Glutamatergic neuron (in vitro differentiated cells): ENCODE measurements around the gene DGCR6. TPM values are rescaled to one million over a fixed set of nuclear protein-coding genes. Genes with fewer than 3 reads are reported as not detected.
"Not testable (repeated sequence)": the region's sequence is repeated elsewhere in the genome, so short reads cannot be mapped to it uniquely, and the experiment has no call there.

Experiments used
- DNase-seq: peaks from one replicate; pipeline ENCODE4 v3.0.0; 2022
- H3K27ac Mint-ChIP-seq: one replicate; pipeline ENCODE4 v1.8.0; 2020; ENCODE audit warnings: mild to moderate bottlenecking, mixed read lengths, inconsistent platforms; ENCODE audit not compliant: unreplicated experiment
- H3K27me3 Mint-ChIP-seq: one replicate; pipeline ENCODE4 v1.8.0; 2020; ENCODE audit warnings: mild to moderate bottlenecking, moderate library complexity, mixed read lengths, inconsistent platforms; ENCODE audit not compliant: unreplicated experiment
- H3K36me3 Mint-ChIP-seq: one replicate; pipeline ENCODE4 v1.8.0; 2020; ENCODE audit warnings: mild to moderate bottlenecking, mixed read lengths, inconsistent platforms; ENCODE audit not compliant: unreplicated experiment
- H3K4me1 Mint-ChIP-seq: one replicate; pipeline ENCODE4 v1.8.0; 2020; ENCODE audit warnings: mild to moderate bottlenecking, low read depth, mixed read lengths, inconsistent platforms; ENCODE audit not compliant: unreplicated experiment
- H3K4me3 Mint-ChIP-seq: one replicate; pipeline ENCODE4 v1.8.0; 2020; ENCODE audit warnings: mild to moderate bottlenecking, mixed read lengths, inconsistent platforms; ENCODE audit not compliant: unreplicated experiment
- H3K9me3 Mint-ChIP-seq: one replicate; pipeline ENCODE4 v1.8.0; 2020; ENCODE audit warnings: mild to moderate bottlenecking, moderate library complexity, mixed read lengths, inconsistent platforms; ENCODE audit not compliant: unreplicated experiment
- CTCF ChIP-seq: fragments of 200-600 bp; sonication (generic); IDR thresholded peaks from one replicate; pipeline ENCODE4 v1.5.0; 2021; ENCODE audit not compliant: partially characterized antibody, unreplicated experiment
- long read RNA-seq: library from polyadenylated mRNA; unstranded; transcript quantifications from one replicate; pipeline ENCODE4 v2.0.0, GENCODE V29; 2020; ENCODE audit not compliant: unreplicated experiment
- total RNA-seq: library from RNA; stranded (reverse); fragmentation: NEBNext Ultra II Directional; extraction: Animal tissue kit (Norgen Biotek cat#: 25700); gene quantifications from one replicate; pipeline ENCODE4 v1.2.1, GENCODE V29; 2021; ENCODE audit not compliant: unreplicated experiment

The DGCR6 gene
- total RNA-seq = 11.7 TPM
- long read RNA-seq, partial matches to known transcripts = 0 of 2 reads
- long read RNA-seq, other reads (novel, unspliced or antisense) = 0 of 2 reads

GRCh38 chr22:18905540-18906409, at the start of gene DGCR6:
TSS of gene DGCR6 (plus strand) at chr22:18906320. CDS start at chr22:18906375, 55 bp downstream.
- TF ChIP-seq CTCF = no peak
- Mint-ChIP-seq H3K27me3 (no peaks in the 10 kb centered on the region), H3K4me1 (no peaks in the 10 kb centered on the region), H3K27ac (no peak within 1 kb of the TSS), H3K36me3 (no peaks in the 10 kb centered on the region), H3K4me3 (no peak within 1 kb of the TSS), H3K9me3 (no peaks in the 10 kb centered on the region)
- DNase-seq = no peak

GRCh38 chr22:18859314-18859713, 46.8 kb upstream of the DGCR6 start:
- H3K27me3 Mint-ChIP-seq, H3K4me3 Mint-ChIP-seq: not testable (repeated sequence)

GRCh38 chr22:18881260-18881659, 24.9 kb upstream of the DGCR6 start:
- H3K27ac Mint-ChIP-seq, H3K4me3 Mint-ChIP-seq, H3K4me1 Mint-ChIP-seq, H3K27me3 Mint-ChIP-seq, H3K36me3 Mint-ChIP-seq, H3K9me3 Mint-ChIP-seq, DNase-seq: not testable (repeated sequence)

More at GRCh38 chr22:18859314-18859713, 46.8 kb upstream of the DGCR6 start:
- H3K9me3 Mint-ChIP-seq, DNase-seq, H3K36me3 Mint-ChIP-seq, H3K27ac Mint-ChIP-seq, H3K4me1 Mint-ChIP-seq: not testable (repeated sequence)

DNA sequence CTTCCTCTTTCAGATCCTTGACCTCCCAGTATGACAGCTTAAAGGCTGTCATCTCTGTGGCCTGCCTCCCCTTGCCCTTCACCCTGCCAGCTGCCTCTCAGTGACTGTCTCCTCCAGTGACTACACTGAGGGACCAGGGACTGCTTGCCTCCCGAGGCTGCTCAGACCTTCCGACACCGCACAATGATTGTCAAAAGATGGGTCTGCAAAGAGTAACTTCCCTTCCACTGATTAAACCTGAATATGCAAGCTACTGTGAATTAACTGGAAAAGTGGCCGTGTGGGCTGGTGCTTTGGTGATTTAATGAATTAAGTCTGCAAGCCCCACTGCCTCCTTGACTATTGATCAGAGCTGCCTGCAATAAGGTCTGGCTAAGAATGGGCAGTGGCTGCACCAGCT, 21.7 kb upstream of the DGCR6 start:
- DNase-seq, H3K4me1 Mint-ChIP-seq, H3K9me3 Mint-ChIP-seq, H3K4me3 Mint-ChIP-seq, H3K27me3 Mint-ChIP-seq, H3K27ac Mint-ChIP-seq, H3K36me3 Mint-ChIP-seq: not testable (repeated sequence)

DNA sequence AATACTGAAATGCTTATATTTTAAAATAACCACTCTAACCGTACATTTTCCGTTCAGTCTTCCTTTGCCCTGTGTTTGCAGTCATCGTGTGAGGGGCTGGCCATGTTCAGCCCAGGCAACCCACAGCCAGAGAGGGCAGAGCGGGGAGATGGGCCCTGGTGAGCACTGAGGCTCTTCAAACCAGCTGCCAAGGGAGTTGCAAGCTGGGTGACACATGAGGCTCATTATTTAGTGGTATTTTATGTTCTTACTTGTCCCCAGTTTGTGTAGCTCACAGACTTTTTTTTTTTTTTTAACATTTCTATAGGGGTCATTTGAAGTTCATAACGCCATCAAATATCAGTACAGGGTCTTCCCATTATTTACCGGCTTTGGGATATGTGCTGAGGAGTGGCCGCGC, 18.0 kb upstream of the DGCR6 start:
- Mint-ChIP-seq H3K4me3 (no peak overlapping the region), H3K27me3 (peaks cover 2% of the 10 kb centered on the region), H3K4me1 (no peaks in the 10 kb centered on the region), H3K36me3 (no peaks in the 10 kb centered on the region), H3K27ac (no peak overlapping the region), H3K9me3 (peaks cover 1% of the 10 kb centered on the region)
- no peak for DNase-seq
- no peak for TF ChIP-seq CTCF

DNA sequence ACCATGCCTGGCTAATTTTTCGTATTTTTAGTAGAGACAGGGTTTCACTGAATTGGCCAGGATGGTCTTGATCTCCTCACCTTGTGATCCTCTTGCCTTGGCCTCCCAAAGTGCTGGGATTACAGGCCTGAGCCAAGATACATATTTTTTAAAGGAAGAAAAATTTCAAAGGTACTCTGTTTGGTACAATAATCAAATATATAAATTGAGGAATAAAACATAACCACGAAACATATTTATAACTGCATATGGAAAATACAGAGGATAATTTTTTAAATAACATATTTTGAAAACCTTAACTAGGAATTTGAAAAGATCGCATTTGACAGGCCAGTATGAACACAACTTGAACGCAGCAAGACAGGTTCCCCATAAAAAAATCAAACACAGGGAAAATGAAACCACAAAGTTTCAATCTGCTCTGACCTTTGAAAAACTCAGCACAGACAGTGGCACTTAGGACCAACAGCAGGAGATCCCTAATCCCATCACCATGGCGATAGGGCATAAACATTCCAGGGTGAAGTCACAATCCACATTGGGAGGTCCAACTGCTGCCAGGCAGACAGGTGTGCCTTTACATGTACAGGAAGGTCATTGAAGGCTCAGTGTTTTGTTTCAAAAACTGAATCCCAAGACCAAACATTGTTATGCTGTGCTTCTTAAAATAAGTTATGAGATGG, 15.5 kb upstream of the DGCR6 start:
- H3K9me3 Mint-ChIP-seq, H3K27ac Mint-ChIP-seq, H3K4me1 Mint-ChIP-seq, H3K36me3 Mint-ChIP-seq, DNase-seq, H3K27me3 Mint-ChIP-seq, H3K4me3 Mint-ChIP-seq: not testable (repeated sequence)

DNA sequence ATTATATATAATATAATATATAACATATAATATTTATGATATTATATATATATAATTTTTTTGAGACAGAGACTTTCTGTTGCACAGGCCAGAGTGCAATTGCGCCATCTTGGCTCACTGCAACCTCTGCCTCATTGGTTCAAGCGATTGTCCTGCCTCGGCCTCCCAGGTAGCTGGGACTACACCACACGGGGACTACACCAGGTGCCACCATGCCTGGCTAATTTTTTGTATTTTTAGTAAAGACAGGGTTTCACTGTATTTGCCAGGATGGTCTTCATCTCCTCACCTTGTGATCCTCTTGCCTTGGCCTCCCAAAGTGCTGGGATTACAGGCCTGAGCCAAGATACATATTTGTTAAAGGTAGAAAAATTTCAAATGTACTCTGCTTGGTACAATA, 12.3 kb upstream of the DGCR6 start:
- H3K27ac Mint-ChIP-seq, DNase-seq, H3K27me3 Mint-ChIP-seq, H3K4me1 Mint-ChIP-seq, H3K9me3 Mint-ChIP-seq, H3K36me3 Mint-ChIP-seq, H3K4me3 Mint-ChIP-seq: not testable (repeated sequence)

DNA sequence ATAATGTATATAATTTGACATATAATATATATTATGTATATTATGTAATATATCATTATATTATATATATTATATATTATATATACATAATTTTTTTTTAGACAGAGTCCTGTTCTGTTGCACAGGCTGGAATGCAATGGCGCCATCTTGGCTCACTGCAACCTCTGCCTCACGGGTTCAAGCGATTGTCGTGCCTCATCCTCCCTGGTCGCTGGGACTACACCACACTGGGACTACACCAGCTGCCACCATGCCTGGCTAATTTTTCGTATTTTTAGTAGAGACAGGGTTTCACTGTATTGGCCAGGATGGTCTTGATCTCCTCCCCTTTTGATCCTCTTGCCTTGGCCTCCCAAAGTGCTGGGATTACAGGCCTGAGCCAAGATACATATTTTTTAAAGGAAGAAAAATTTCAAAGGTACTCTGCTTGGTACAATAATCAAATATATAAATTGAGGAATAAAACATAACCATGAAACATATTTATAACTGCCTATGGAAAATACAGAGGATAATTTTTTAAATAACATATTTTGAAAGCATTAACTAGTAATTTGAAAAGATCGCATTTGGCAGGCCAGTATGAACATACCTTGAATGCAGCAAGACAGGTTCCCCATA, 10.0 kb upstream of the DGCR6 start:
- not testable (repeated sequence) for H3K27ac Mint-ChIP-seq, H3K9me3 Mint-ChIP-seq, H3K4me1 Mint-ChIP-seq, H3K36me3 Mint-ChIP-seq, H3K27me3 Mint-ChIP-seq, H3K4me3 Mint-ChIP-seq
- DNase-seq = peak; percentile 8

DNA sequence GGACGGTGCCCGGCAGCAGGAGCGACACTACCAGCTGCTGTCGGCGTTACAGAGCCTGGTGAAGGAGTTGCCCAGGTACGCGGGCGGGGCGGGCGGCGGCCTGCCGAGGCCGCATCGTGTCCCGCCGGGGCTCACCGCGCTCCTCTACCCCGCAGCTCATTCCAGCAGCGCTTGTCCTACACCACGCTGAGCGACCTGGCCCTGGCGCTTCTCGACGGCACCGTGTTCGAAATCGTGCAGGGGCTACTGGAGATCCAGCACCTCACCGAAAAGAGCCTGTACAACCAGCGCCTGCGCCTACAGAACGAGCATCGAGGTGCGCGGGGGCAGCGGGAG, 258 bp downstream of the DGCR6 start:
- not testable (repeated sequence) for H3K9me3 Mint-ChIP-seq, H3K4me1 Mint-ChIP-seq, H3K36me3 Mint-ChIP-seq, H3K4me3 Mint-ChIP-seq, DNase-seq, H3K27me3 Mint-ChIP-seq, H3K27ac Mint-ChIP-seq
